Stimulated activated CD4-positive, alpha-beta T cell treated with anti-CD3 and anti-CD28 coated beads, Interleukin-2, amount 100 ng/mL, for 48 hours (primary cell): ENCODE data around the gene MAP1LC3B2.

ENCODE experiments used
- DNase-seq, 2 donors: peaks; one replicate each; pipeline ENCODE4 v3.0.0-alpha.2; 2020

The MAP1LC3B2 gene

GRCh38 chr12:116616536-116617248, 57.5 kb downstream of the MAP1LC3B2 start:
- no peak for DNase-seq

GRCh38 chr12:116619246-116619645, 60.1 kb downstream of the MAP1LC3B2 start:
- DNase-seq = no peak

- DNase-seq = no peak
Observed at GRCh38 chr12:116620124-116620491, 60.9 kb downstream of the MAP1LC3B2 start.

DNA sequence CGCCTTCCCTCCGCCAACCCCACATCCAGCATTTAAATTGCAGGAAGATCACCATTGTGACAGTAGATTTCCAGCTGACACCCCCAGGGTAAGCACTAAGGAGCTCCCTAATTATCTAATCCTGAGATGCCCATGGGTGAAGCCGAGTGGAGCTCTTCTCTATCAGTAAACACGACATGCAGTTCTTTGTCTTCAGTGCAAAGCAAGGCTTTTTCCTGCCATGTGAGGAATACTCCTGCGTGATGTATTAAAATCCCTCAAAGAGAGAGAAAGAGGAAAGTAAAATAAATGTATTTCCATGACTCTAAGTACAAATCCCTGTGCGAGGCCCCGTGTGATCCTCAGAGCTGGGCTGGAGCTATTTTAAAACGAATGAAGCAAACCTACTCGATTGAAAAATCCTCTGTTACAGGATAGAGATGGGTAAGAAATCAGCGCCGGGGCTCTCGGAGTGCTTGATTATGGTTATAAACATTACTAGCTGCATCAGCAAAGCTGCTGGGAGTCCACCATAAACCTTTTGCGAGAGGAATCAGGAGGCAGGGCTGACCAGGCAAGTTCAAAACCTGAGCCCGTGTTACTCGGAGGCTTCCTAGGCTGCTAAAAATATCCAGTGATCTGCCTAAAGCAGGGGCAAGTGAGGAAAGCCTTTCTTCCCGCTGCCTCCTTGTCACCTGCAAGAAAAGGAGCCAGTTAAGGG, 61.5 kb downstream of the MAP1LC3B2 start:
- no peak for DNase-seq

- no peak for DNase-seq
Observed at GRCh38 chr12:116621194-116621593, 62.0 kb downstream of the MAP1LC3B2 start.

DNA sequence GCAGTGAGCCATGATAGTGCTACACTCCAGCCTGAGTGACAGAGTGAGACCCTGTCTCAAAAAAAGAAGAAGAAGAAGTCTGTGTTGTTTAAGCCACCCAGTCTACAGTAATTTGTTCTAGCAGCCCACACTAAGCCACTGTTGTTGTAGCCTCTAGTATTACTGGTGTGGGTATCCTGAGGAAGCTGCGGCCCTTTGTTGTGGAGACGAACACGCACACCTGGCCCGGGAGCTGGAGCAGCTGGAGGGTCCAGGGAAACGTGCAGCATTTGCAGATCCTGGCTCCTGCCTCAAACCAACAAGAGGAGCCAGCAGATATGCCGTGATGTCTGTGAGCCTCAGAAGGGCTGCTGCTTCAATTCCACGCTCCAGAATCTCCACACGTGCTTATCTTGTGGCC, 65.3 kb downstream of the MAP1LC3B2 start:
- DNase-seq = no peak

GRCh38 chr12:116626153-116626552, 67.0 kb downstream of the MAP1LC3B2 start:
- DNase-seq = no peak
